ENCODE data around the gene ICAM2.

GRCh38 chr17:64040206-64040605, 19.8 kb upstream of the ICAM2 start:
- TF ChIP-seq TAF1 (IDR thresholded peaks at IDR 0.05; ENCODE audit: borderline replicate concordance, insufficient read depth, low read length), result no peak
- TF ChIP-seq POLR2AphosphoS5 (IDR thresholded peaks at IDR 0.05; ENCODE audit: low read depth, low read length), result no peak
- no peak for TF ChIP-seq SIN3A (IDR thresholded peaks at IDR 0.05; ENCODE audit: borderline replicate concordance, insufficient read depth, low read length)
- TF ChIP-seq, protein P1, sequence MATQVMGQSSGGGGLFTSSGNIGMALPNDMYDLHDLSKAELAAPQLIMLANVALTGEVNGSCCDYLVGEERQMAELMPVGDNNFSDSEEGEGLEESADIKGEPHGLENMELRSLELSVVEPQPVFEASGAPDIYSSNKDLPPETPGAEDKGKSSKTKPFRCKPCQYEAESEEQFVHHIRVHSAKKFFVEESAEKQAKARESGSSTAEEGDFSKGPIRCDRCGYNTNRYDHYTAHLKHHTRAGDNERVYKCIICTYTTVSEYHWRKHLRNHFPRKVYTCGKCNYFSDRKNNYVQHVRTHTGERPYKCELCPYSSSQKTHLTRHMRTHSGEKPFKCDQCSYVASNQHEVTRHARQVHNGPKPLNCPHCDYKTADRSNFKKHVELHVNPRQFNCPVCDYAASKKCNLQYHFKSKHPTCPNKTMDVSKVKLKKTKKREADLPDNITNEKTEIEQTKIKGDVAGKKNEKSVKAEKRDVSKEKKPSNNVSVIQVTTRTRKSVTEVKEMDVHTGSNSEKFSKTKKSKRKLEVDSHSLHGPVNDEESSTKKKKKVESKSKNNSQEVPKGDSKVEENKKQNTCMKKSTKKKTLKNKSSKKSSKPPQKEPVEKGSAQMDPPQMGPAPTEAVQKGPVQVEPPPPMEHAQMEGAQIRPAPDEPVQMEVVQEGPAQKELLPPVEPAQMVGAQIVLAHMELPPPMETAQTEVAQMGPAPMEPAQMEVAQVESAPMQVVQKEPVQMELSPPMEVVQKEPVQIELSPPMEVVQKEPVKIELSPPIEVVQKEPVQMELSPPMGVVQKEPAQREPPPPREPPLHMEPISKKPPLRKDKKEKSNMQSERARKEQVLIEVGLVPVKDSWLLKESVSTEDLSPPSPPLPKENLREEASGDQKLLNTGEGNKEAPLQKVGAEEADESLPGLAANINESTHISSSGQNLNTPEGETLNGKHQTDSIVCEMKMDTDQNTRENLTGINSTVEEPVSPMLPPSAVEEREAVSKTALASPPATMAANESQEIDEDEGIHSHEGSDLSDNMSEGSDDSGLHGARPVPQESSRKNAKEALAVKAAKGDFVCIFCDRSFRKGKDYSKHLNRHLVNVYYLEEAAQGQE (IDR thresholded peaks at IDR 0.05; ENCODE audit: insufficient read depth in 1 of 2, low read depth in 2 of 2, low read length in 2 of 2), result no peak
